Testis (tissue), 3 donors: Measurements from ENCODE around the gene OLFML1. TPM values are rescaled to one million over a fixed set of nuclear protein-coding genes. Genes with fewer than 3 reads are reported as not detected.

ENCODE experiments used
- DNase-seq: peaks from one replicate; pipeline ENCODE4 v3.0.0-alpha.2; 2019
- H3K27ac ChIP-seq, 2 donors: fragments of 200-600 bp; sonication (generic); one replicate each; pipeline ENCODE4 v1.5.1; 2019
- H3K27me3 ChIP-seq: fragments of 200-600 bp; sonication (generic); one replicate; pipeline ENCODE4 v1.5.1; 2019
- H3K36me3 ChIP-seq: fragments of 200-600 bp; sonication (generic); one replicate; pipeline ENCODE4 v1.5.1; 2017; ENCODE audit warnings: low read depth; ENCODE audit errors: missing control alignments
- H3K4me1 ChIP-seq: fragments of 200-600 bp; sonication (generic); one replicate; pipeline ENCODE4 v1.5.1; 2019
- H3K4me3 ChIP-seq, 2 donors: fragments of 200-600 bp; sonication (generic); one replicate each; pipeline ENCODE4 v1.5.1; 2017 to 2019
- H3K9me3 ChIP-seq: fragments of 200-600 bp; sonication (generic); one replicate; pipeline ENCODE4 v1.5.1; 2017
- CTCF ChIP-seq, 3 experiments: fragments of 450-650 bp in 2 of 3; fragments of 200-600 bp in 1 of 3; sonication (generic) in 1 of 3; IDR thresholded peaks; one replicate each; pipeline ENCODE4 v1.5.1; 2016 to 2019; ENCODE audit warnings: antibody characterized with exemption in 3 of 3, mild to moderate bottlenecking in 2 of 3, moderate library complexity in 1 of 3
- POLR2A ChIP-seq: fragments of 450-650 bp; IDR thresholded peaks from one replicate; pipeline ENCODE4 v1.6.1; 2017; ENCODE audit warnings: antibody characterized with exemption, mild to moderate bottlenecking, moderate library complexity
- WGBS, 2 donors: methylation state at CpG; one replicate each; pipeline ENCODE4 v1.1.5; 2018; 5-methylcytosine and 5-hydroxymethylcytosine counted together
- intact Hi-C: fragments of 100-400 bp; cut with DNase I; formaldehyde crosslinking; loops from one replicate; pipeline ENCODE4 v1.15.1; 2023; ENCODE audit warnings: low total_unique reads
- polyA plus RNA-seq: library from polyadenylated mRNA; stranded (reverse); fragments of 350-450 nt; fragmentation: Illumina TruSeq; extraction: RNeasy Lipid Tissue Mini Kit (QIAGEN cat#74804); gene quantifications from one replicate; pipeline ENCODE4 v1.2.3, GENCODE V29; 2014; ENCODE audit warnings: low read depth, low replicate concordance; ENCODE audit not compliant: insufficient read depth
- total RNA-seq, 2 donors: library from RNA; depleted of rRNA; stranded (reverse); fragments of >200 nt; gene quantifications; one replicate each; pipeline ENCODE4 v1.2.3, GENCODE V29; 2016

OLFML1 gene
- total and polyA plus RNA-seq, 3 donors from 2014 or later: 2.9 to 15.3 (median 3.0) TPM

- no peak for TF ChIP-seq CTCF (IDR thresholded peaks at IDR 0.05)
- TF ChIP-seq POLR2A: no peak
- no peaks in the 10 kb centered on the region for H3K27me3 ChIP-seq
- H3K4me3 ChIP-seq: no peak overlapping the region
- no peak overlapping the region for H3K27ac ChIP-seq
- intact Hi-C loops: no loop called here
- H3K4me1 ChIP-seq: peaks cover 6% of the 10 kb centered on the region
- DNase-seq: no peak
- no peaks in the 10 kb centered on the region for H3K9me3 ChIP-seq
- no peaks in the 10 kb centered on the region for H3K36me3 ChIP-seq
- 65 to 70% methylated on average over 4 of the region's 4 CpGs for WGBS, 2 donors
These were observed 36.8 kb downstream of the OLFML1 start for GRCh38 chr11:7522121-7522520.

- H3K27me3 ChIP-seq: no peaks in the 10 kb centered on the region
- no peak overlapping the region for H3K4me3 ChIP-seq
- no peak for DNase-seq
- no peaks in the 10 kb centered on the region for H3K36me3 ChIP-seq
- no peak overlapping the region for H3K27ac ChIP-seq
- H3K4me1 ChIP-seq: peaks cover 6% of the 10 kb centered on the region
- intact Hi-C loops: no loop called here
- 93 to 96% methylated on average over 4 of the region's 4 CpGs for WGBS, 2 donors
- no peak for TF ChIP-seq CTCF (IDR thresholded peaks at IDR 0.05)
- no peak for TF ChIP-seq POLR2A
- H3K9me3 ChIP-seq: no peaks in the 10 kb centered on the region
These were observed 37.2 kb downstream of the OLFML1 start for GRCh38 chr11:7522546-7522945.

- WGBS, 2 donors: 73 to 82% methylated on average over 5 to 6 of the region's 6 CpGs
- Histone ChIP-seq H3K27me3 (no peaks in the 10 kb centered on the region), H3K4me3 (no peak overlapping the region), H3K36me3 (no peaks in the 10 kb centered on the region), H3K27ac (no peak overlapping the region), H3K4me1 (peaks cover 6% of the 10 kb centered on the region), H3K9me3 (no peaks in the 10 kb centered on the region)
- no peak for TF ChIP-seq CTCF (IDR thresholded peaks at IDR 0.05)
- TF ChIP-seq POLR2A: no peak
- DNase-seq: no peak
- intact Hi-C loops: no loop called here
These were observed 38.3 kb downstream of the OLFML1 start for GRCh38 chr11:7523416-7524210.

- no peaks in the 10 kb centered on the region for H3K9me3 ChIP-seq
- no peaks in the 10 kb centered on the region for H3K36me3 ChIP-seq
- H3K4me3 ChIP-seq: no peak overlapping the region
- no peak overlapping the region for H3K27ac ChIP-seq
- no peaks in the 10 kb centered on the region for H3K27me3 ChIP-seq
- H3K4me1 ChIP-seq: peaks cover 6% of the 10 kb centered on the region
- intact Hi-C loops: no loop called here
- DNase-seq: no peak
- 79 to 93% methylated on average over 6 of the region's 6 CpGs for WGBS, 2 donors
- no peak for TF ChIP-seq POLR2A
- no peak for TF ChIP-seq CTCF (IDR thresholded peaks at IDR 0.05)
These were observed 39.3 kb downstream of the OLFML1 start for GRCh38 chr11:7524462-7525235.
